BE2C (cell line): ENCODE data around the gene UBE2E2.

ENCODE experiments used
- DNase-seq: peaks from one replicate; pipeline ENCODE4 v3.0.0-alpha.2; 2020
- H3K27me3 ChIP-seq: fragments of 250-450 bp; sonication (Bioruptor Pico); 2 replicates; pipeline ENCODE4 v1.5.1; 2020; ENCODE audit warnings: mild to moderate bottlenecking
- H3K36me3 ChIP-seq: fragments of 250-450 bp; sonication (Bioruptor Pico); 2 replicates; pipeline ENCODE4 v1.5.1; 2020; ENCODE audit warnings: mild to moderate bottlenecking
- H3K4me1 ChIP-seq: fragments of 250-450 bp; sonication (Bioruptor Pico); 2 replicates; pipeline ENCODE4 v1.5.1; 2020
- H3K4me3 ChIP-seq: 2 replicates; pipeline ENCODE4 v1.5.1; 2011; ENCODE audit warnings: low read depth, low read length
- H3K9me3 ChIP-seq: fragments of 250-450 bp; sonication (Bioruptor Pico); 2 replicates; pipeline ENCODE4 v1.5.1; 2020
- CTCF ChIP-seq: IDR thresholded peaks from 2 replicates; pipeline ENCODE4 v1.5.1; 2012; ENCODE audit warnings: mild to moderate bottlenecking, low read depth, low read length

UBE2E2 gene

GRCh38 chr3:23620638-23621015 lies 417.5 kb downstream of the UBE2E2 start:
- TF ChIP-seq CTCF = no peak
- no peaks in the 10 kb centered on the region for H3K9me3 ChIP-seq
- DNase-seq = no peak
- no peaks in the 10 kb centered on the region for H3K27me3 ChIP-seq
- no peak overlapping the region for H3K4me3 ChIP-seq
- H3K4me1 ChIP-seq = no peaks in the 10 kb centered on the region
- H3K36me3 ChIP-seq = no peaks in the 10 kb centered on the region

- H3K4me3 ChIP-seq = no peak overlapping the region
- H3K9me3 ChIP-seq = no peaks in the 10 kb centered on the region
- DNase-seq = no peak
- no peak for TF ChIP-seq CTCF
- no peaks in the 10 kb centered on the region for H3K36me3 ChIP-seq
- no peaks in the 10 kb centered on the region for H3K4me1 ChIP-seq
- H3K27me3 ChIP-seq = no peaks in the 10 kb centered on the region; the same call in 1 of the 2 replicates
These were observed 420.7 kb downstream of the UBE2E2 start for GRCh38 chr3:23623844-23624243.

- Histone ChIP-seq H3K4me3 (no peak overlapping the region), H3K9me3 (no peaks in the 10 kb centered on the region), H3K27me3 (peaks cover 3% of the 10 kb centered on the region; the same call in 1 of the 2 replicates), H3K4me1 (no peaks in the 10 kb centered on the region), H3K36me3 (no peaks in the 10 kb centered on the region)
- no peak for TF ChIP-seq CTCF
- no peak for DNase-seq
These were observed 421.2 kb downstream of the UBE2E2 start for GRCh38 chr3:23624305-23624704.

- no peaks in the 10 kb centered on the region for H3K4me1 ChIP-seq
- no peak overlapping the region for H3K4me3 ChIP-seq
- H3K36me3 ChIP-seq = no peaks in the 10 kb centered on the region
- H3K9me3 ChIP-seq = no peaks in the 10 kb centered on the region
- no peak for DNase-seq
- H3K27me3 ChIP-seq = peaks cover 3% of the 10 kb centered on the region; the same call in 1 of the 2 replicates
- TF ChIP-seq CTCF = no peak
These were observed 423.3 kb downstream of the UBE2E2 start for GRCh38 chr3:23626442-23626841.

- no peak for DNase-seq
- H3K4me1 ChIP-seq = no peaks in the 10 kb centered on the region; the same call in 1 of the 2 replicates
- no peak for TF ChIP-seq CTCF
- H3K27me3 ChIP-seq = peaks cover 3% of the 10 kb centered on the region; the same call in 1 of the 2 replicates
- no peak overlapping the region for H3K4me3 ChIP-seq
- no peaks in the 10 kb centered on the region for H3K36me3 ChIP-seq
- H3K9me3 ChIP-seq = no peaks in the 10 kb centered on the region
These were observed 426.2 kb downstream of the UBE2E2 start for GRCh38 chr3:23629181-23629894.

- Histone ChIP-seq H3K27me3 (0 out of 2 replicates have a peak, but pooled peaks cover 3% of the 10 kb centered on the region), H3K4me1 (no peaks in the 10 kb centered on the region; the same call in 1 of the 2 replicates), H3K4me3 (no peak overlapping the region), H3K36me3 (no peaks in the 10 kb centered on the region), H3K9me3 (no peaks in the 10 kb centered on the region)
- TF ChIP-seq CTCF = no peak
- no peak for DNase-seq
These were observed 430.3 kb downstream of the UBE2E2 start for GRCh38 chr3:23633261-23633960.
